Neural cell (in vitro differentiated cells): ENCODE results near the gene LRP8. TPM values are rescaled to one million over a fixed set of nuclear protein-coding genes. Genes with fewer than 3 reads are reported as not detected.

Source experiments
- H2AFZ ChIP-seq: fragments of 200-600, 300-800 bp; sonication (generic), shearing (Covaris generic); 2 replicates; pipeline ENCODE4 v1.6.0; 2014; ENCODE audit warnings: low read depth, mild to moderate bottlenecking, antibody characterized with exemption, low read length, moderate library complexity
- H3F3A ChIP-seq: fragments of 200-600 bp; shearing (Covaris generic); 2 replicates; pipeline ENCODE4 v1.6.1; 2016; ENCODE audit warnings: mild to moderate bottlenecking, moderate library complexity, mixed read lengths, antibody characterized with exemption, low read length; ENCODE audit not compliant: insufficient read depth, poor library complexity, severe bottlenecking
- H3K27ac ChIP-seq: fragments of 200-600, 300-800 bp; sonication (generic), shearing (Covaris generic); 2 replicates; pipeline ENCODE4 v1.5.1; 2014; ENCODE audit warnings: mild to moderate bottlenecking, low read length, moderate library complexity
- H3K27me3 ChIP-seq: fragments of 300-800, 200-600 bp; sonication (generic), shearing (Covaris generic); 2 replicates; pipeline ENCODE4 v1.6.0; 2014; ENCODE audit warnings: mild to moderate bottlenecking, low read depth, low read length, moderate library complexity; ENCODE audit not compliant: insufficient read depth
- H3K36me3 ChIP-seq: fragments of 300-800, 200-600 bp; sonication (generic), shearing (Covaris generic); 2 replicates; pipeline ENCODE4 v1.5.1; 2014; ENCODE audit warnings: mild to moderate bottlenecking, antibody characterized with exemption, low read length, moderate library complexity; ENCODE audit not compliant: insufficient read depth
- H3K4me2 ChIP-seq: fragments of 300-800, 200-600 bp; sonication (generic), shearing (Covaris generic); 2 replicates; pipeline ENCODE4 v1.6.0; 2014; ENCODE audit warnings: mild to moderate bottlenecking, low read length
- H3K4me3 ChIP-seq: fragments of 300-800, 200-600 bp; sonication (generic), shearing (Covaris generic); 2 replicates; pipeline ENCODE4 v1.5.1; 2014; ENCODE audit warnings: mild to moderate bottlenecking, low read length, moderate library complexity
- H3K79me2 ChIP-seq: fragments of 200-600 bp; shearing (Covaris generic); replicated peaks from 2 replicates; pipeline ENCODE4 v1.6.0; 2014; ENCODE audit warnings: mild to moderate bottlenecking, low read length, moderate library complexity; ENCODE audit not compliant: insufficient read depth
- H3K9ac ChIP-seq: fragments of 300-800, 200-600 bp; sonication (generic), shearing (Covaris generic); 2 replicates; pipeline ENCODE4 v1.6.1; 2016; ENCODE audit warnings: mild to moderate bottlenecking, low read length, mixed read lengths
- H3K9me2 ChIP-seq: fragments of 200-600 bp; shearing (Covaris generic); 2 replicates; pipeline ENCODE4 v1.6.1; 2016; ENCODE audit warnings: mild to moderate bottlenecking, low read length, mixed read lengths; ENCODE audit not compliant: insufficient read depth
- H3K9me3 ChIP-seq: fragments of 200-600, 300-800 bp; sonication (generic), shearing (Covaris generic); 2 replicates; pipeline ENCODE4 v1.6.1; 2016; ENCODE audit warnings: mild to moderate bottlenecking, mixed run types, low read length, moderate library complexity, mixed read lengths
- H4K20me1 ChIP-seq: fragments of 200-600 bp; shearing (Covaris generic); 2 replicates; pipeline ENCODE4 v1.6.1; 2016; ENCODE audit warnings: mild to moderate bottlenecking, mixed run types; ENCODE audit not compliant: insufficient read depth
- EP300 ChIP-seq: fragments of 450-650 bp; conservative IDR thresholded peaks from 2 replicates; pipeline ENCODE4 v1.6.1; 2014; ENCODE audit warnings: antibody characterized with exemption, mild to moderate bottlenecking, moderate library complexity; ENCODE audit not compliant: poor library complexity, severe bottlenecking
- EZH2 ChIP-seq: fragments of 200-600, 300-800 bp; shearing (Covaris generic), sonication (generic); IDR thresholded peaks from 2 replicates; pipeline ENCODE4 v1.6.1; 2014; ENCODE audit warnings: antibody characterized with exemption, low read length, borderline replicate concordance, mild to moderate bottlenecking; ENCODE audit not compliant: insufficient read depth, poor library complexity, severe bottlenecking
- MXI1 ChIP-seq: fragments of 450-650 bp; conservative IDR thresholded peaks from 2 replicates; pipeline ENCODE4 v1.6.1; 2014; ENCODE audit warnings: antibody characterized with exemption, mild to moderate bottlenecking; ENCODE audit not compliant: poor library complexity, severe bottlenecking
- POLR2AphosphoS5 ChIP-seq: IDR thresholded peaks from 2 replicates; pipeline ENCODE4 v1.6.1; 2012
- RAD21 ChIP-seq: fragments of 450-650 bp; conservative IDR thresholded peaks from 2 replicates; pipeline ENCODE4 v1.6.1; 2014; ENCODE audit warnings: antibody characterized with exemption, mild to moderate bottlenecking, moderate library complexity
- REST ChIP-seq: IDR thresholded peaks from 2 replicates; pipeline ENCODE4 v1.6.1; 2012; ENCODE audit warnings: borderline replicate concordance
- SMC3 ChIP-seq: fragments of 450-650 bp; conservative IDR thresholded peaks from 2 replicates; pipeline ENCODE4 v1.6.1; 2014; ENCODE audit warnings: antibody characterized with exemption, mild to moderate bottlenecking, moderate library complexity; ENCODE audit not compliant: poor library complexity
- TAF1 ChIP-seq: IDR thresholded peaks from 2 replicates; pipeline ENCODE4 v1.6.1; 2012; ENCODE audit warnings: low read depth
- polyA plus RNA-seq: library from polyadenylated mRNA; depleted of rRNA; stranded (reverse); fragments of >200 nt; gene quantifications from 2 replicates; pipeline ENCODE4 v1.2.3, GENCODE V29; 2014
- TF ChIP-seq, protein P1 (sequence below): fragments of 450-650 bp; IDR thresholded peaks from 2 replicates; pipeline ENCODE4 v1.5.1; 2014; ENCODE audit warnings: antibody characterized with exemption, mild to moderate bottlenecking, moderate library complexity; ENCODE audit not compliant: poor library complexity, severe bottlenecking

Gene LRP8
- polyA plus RNA-seq, 1 donor from 2014 or later: 65.8 TPM

- no peaks in the 10 kb centered on the region for H3K36me3 ChIP-seq
- no peaks in the 10 kb centered on the region for H4K20me1 ChIP-seq
- TF ChIP-seq, protein P1, sequence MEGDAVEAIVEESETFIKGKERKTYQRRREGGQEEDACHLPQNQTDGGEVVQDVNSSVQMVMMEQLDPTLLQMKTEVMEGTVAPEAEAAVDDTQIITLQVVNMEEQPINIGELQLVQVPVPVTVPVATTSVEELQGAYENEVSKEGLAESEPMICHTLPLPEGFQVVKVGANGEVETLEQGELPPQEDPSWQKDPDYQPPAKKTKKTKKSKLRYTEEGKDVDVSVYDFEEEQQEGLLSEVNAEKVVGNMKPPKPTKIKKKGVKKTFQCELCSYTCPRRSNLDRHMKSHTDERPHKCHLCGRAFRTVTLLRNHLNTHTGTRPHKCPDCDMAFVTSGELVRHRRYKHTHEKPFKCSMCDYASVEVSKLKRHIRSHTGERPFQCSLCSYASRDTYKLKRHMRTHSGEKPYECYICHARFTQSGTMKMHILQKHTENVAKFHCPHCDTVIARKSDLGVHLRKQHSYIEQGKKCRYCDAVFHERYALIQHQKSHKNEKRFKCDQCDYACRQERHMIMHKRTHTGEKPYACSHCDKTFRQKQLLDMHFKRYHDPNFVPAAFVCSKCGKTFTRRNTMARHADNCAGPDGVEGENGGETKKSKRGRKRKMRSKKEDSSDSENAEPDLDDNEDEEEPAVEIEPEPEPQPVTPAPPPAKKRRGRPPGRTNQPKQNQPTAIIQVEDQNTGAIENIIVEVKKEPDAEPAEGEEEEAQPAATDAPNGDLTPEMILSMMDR: no peak
- no peak for TF ChIP-seq TAF1
- TF ChIP-seq POLR2AphosphoS5: no peak
- TF ChIP-seq RAD21: no peak
- no peak for TF ChIP-seq MXI1
- no peak for TF ChIP-seq EZH2
- no peaks in the 10 kb centered on the region for H3K9me2 ChIP-seq
- H3F3A ChIP-seq: peaks cover 12% of the 10 kb centered on the region
- peak overlapping the region; percentile 54 for H3K4me3 ChIP-seq
- no peak overlapping the region for H3K4me2 ChIP-seq
- peaks cover 58% of the 10 kb centered on the region for H3K79me2 ChIP-seq
- H3K27me3 ChIP-seq: no peaks in the 10 kb centered on the region
- H3K27ac ChIP-seq: peak overlapping the region; percentile 91
- H3K9ac ChIP-seq: peak overlapping the region; percentile 58
- no peak overlapping the region for H2AFZ ChIP-seq
- no peaks in the 10 kb centered on the region for H3K9me3 ChIP-seq
These were observed 32.1 kb downstream of the LRP8 start for GRCh38 chr1:53295726-53296116.

DNA sequence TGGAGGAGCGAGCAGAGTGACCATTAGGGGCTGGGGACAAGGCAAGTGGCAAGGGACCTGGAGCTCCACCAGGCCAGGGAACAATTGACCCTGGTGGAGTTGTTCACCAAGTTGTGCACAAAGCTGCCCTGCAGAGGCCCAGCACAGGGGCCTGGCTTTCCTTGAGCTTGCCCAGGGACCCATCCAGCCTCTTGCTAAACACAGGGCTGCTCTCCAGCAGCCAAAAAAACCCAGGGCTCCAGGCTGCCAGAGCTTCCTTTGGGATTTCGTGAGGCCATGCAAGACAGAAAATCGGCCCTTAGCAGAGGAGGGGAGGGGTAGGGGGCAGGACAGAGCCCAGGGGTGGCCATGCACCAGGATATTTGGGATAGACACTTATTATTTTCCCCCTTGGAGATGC lies 32.6 kb downstream of the LRP8 start:
- H2AFZ ChIP-seq: no peak overlapping the region
- no peaks in the 10 kb centered on the region for H4K20me1 ChIP-seq
- TF ChIP-seq POLR2AphosphoS5 (no peak), SMC3 (no peak), MXI1 (no peak), TAF1 (no peak), REST (no peak), EZH2 (no peak), EP300 (no peak), RAD21 (no peak)
- TF ChIP-seq, protein P1: no peak
- H3K36me3 ChIP-seq: no peaks in the 10 kb centered on the region
- H3K9me3 ChIP-seq: no peaks in the 10 kb centered on the region
- H3K27me3 ChIP-seq: no peaks in the 10 kb centered on the region
- peaks cover 12% of the 10 kb centered on the region for H3F3A ChIP-seq
- no peak overlapping the region for H3K4me2 ChIP-seq
- H3K4me3 ChIP-seq: no peak overlapping the region
- H3K9me2 ChIP-seq: no peaks in the 10 kb centered on the region
- peak overlapping the region; percentile 58 for H3K9ac ChIP-seq
- H3K27ac ChIP-seq: peak overlapping the region; percentile 91
- H3K79me2 ChIP-seq: peaks cover 56% of the 10 kb centered on the region
